Measurements from ENCODE around the gene SLC22A23.

Gene SLC22A23

GRCh38 chr6:3439961-3440360, 16.9 kb downstream of the SLC22A23 start:
- Mint-ChIP-seq H3K9me3 (no peaks in the 10 kb centered on the region), H3K27ac (no peak overlapping the region), H3K4me1 (peaks cover 16% of the 10 kb centered on the region), H3K4me3 (no peak overlapping the region), H3K27me3 (no peaks in the 10 kb centered on the region), H3K36me3 (peaks cover 12% of the 10 kb centered on the region)

GRCh38 chr6:3438190-3439167, 18.4 kb downstream of the SLC22A23 start:
- Mint-ChIP-seq H3K9me3 (no peaks in the 10 kb centered on the region), H3K27ac (no peak overlapping the region), H3K27me3 (no peaks in the 10 kb centered on the region), H3K4me1 (peaks cover 7% of the 10 kb centered on the region), H3K36me3 (peaks cover 10% of the 10 kb centered on the region), H3K4me3 (no peak overlapping the region)

GRCh38 chr6:3433005-3433404, 23.8 kb downstream of the SLC22A23 start:
- no peak overlapping the region for H3K4me3 Mint-ChIP-seq
- no peaks in the 10 kb centered on the region for H3K27me3 Mint-ChIP-seq
- peaks cover 8% of the 10 kb centered on the region for H3K36me3 Mint-ChIP-seq
- H3K9me3 Mint-ChIP-seq: no peaks in the 10 kb centered on the region
- H3K27ac Mint-ChIP-seq: no peak overlapping the region
- H3K4me1 Mint-ChIP-seq: no peaks in the 10 kb centered on the region

GRCh38 chr6:3432416-3432815, 24.4 kb downstream of the SLC22A23 start:
- Mint-ChIP-seq H3K27me3 (no peaks in the 10 kb centered on the region), H3K4me3 (no peak overlapping the region), H3K4me1 (no peaks in the 10 kb centered on the region), H3K27ac (no peak overlapping the region), H3K36me3 (peaks cover 7% of the 10 kb centered on the region), H3K9me3 (no peaks in the 10 kb centered on the region)

DNA sequence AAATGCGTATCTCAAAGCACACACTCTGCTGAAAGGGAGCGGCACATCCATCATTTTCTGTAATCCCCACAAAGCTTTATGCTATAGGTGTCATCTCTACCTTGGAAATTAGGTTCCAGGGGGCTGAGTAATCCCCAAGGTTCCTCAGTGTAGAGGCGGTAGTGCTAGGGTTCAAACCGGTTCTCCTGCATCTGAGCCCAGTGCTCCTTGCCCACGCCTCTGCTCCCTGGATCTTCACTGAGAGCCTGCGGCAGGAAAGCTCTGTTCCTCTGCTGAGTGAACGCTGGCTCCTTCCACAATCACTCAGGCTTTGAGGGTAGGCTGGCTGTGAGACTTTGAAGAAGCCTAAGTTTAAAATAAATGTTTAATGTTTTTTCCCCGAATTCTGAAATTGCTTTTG, 24.9 kb downstream of the SLC22A23 start:
- Mint-ChIP-seq H3K27ac (no peak overlapping the region), H3K4me3 (no peak overlapping the region), H3K9me3 (no peaks in the 10 kb centered on the region), H3K4me1 (no peaks in the 10 kb centered on the region), H3K27me3 (no peaks in the 10 kb centered on the region), H3K36me3 (peaks cover 6% of the 10 kb centered on the region)

DNA sequence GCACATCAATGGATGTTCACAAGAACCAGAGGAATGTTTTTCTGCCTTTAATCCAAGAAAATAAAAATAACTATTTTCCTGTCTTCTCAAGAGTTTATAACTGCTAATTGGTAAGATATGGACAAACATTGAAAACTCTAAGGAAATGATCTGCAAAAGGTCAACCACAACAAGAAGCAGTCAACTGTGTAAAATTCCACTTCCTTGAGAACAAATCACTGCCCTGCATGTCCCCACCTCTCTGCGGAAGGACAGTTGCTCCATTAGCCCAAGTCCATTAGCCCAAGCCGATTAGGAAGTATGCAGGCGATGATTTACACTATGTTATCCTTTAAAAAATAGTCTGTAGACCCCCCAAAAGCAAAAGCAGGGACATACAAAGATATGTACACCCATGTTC, 27.6 kb downstream of the SLC22A23 start:
- Mint-ChIP-seq H3K9me3 (no peaks in the 10 kb centered on the region), H3K4me3 (no peak overlapping the region), H3K27ac (no peak overlapping the region), H3K27me3 (no peaks in the 10 kb centered on the region), H3K4me1 (peaks cover under 1% of the 10 kb centered on the region), H3K36me3 (peaks cover 3% of the 10 kb centered on the region)

DNA sequence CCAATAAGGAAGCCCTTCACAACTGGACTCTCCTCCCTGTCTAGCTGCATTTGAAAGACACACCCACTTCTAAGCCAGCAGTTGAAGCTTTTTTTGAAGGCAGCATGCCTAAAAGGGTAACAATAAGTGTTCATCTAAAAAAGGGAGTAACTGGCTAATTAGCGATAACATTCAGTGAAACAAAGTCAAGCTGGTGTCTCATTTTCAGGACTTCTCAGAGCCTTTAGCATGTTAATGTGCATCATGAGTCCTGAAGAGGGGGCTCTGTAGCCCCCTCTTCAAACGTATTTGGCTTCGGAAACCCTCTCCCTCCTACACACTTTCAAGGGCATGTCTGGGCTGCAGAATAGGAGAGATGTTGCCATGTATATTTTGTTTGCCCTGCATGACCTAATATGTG, 28.1 kb downstream of the SLC22A23 start:
- H3K4me3 Mint-ChIP-seq: no peak overlapping the region

DNA sequence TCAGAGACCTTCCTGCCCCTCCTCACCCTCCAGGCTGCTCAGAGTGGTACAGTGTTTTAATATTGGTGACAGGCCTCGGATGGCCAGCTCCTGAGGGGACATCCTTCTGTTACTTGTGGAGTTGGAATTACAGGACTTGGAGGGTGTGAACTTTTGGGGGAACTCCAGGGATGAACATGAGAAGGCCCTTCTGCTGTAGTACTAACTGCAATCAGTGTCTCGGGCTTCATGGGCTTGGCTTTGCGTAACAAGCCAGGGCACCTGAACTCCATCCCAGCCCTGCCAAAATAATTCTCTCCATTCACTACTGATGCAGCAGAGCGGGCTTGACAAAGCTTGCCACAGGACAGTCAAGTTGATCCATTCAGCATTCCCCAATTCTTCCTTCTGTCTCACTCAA, 28.6 kb downstream of the SLC22A23 start:
- Mint-ChIP-seq H3K4me3 (no peak overlapping the region), H3K9me3 (no peaks in the 10 kb centered on the region), H3K27ac (no peak overlapping the region), H3K4me1 (peaks cover 5% of the 10 kb centered on the region), H3K27me3 (no peaks in the 10 kb centered on the region), H3K36me3 (peaks cover 3% of the 10 kb centered on the region)

More for the DNA sequence above, 28.1 kb downstream of the SLC22A23 start:
- H3K27ac Mint-ChIP-seq: no peak overlapping the region
- no peaks in the 10 kb centered on the region for H3K27me3 Mint-ChIP-seq
- no peaks in the 10 kb centered on the region for H3K9me3 Mint-ChIP-seq
- H3K4me1 Mint-ChIP-seq: peaks cover 3% of the 10 kb centered on the region
- H3K36me3 Mint-ChIP-seq: peaks cover 3% of the 10 kb centered on the region

DNA sequence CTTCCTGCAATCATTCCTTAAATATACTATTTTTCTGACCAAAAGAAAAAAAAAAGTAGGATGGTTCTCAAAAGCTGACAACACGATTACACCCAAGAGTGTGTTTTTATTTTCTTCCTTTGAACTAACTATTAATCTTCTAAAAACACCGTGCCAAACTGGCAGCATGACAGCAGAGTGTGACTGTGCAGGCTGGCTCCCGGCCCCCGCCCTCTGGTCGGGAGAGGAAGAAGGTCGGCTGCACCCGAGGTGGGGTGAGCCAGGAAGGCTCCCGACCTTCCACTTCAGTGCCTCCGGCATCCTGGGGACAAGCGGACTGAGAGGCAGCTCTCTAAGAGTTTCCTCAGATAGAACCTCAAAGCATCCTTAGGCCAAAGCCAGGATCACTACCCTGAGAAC, 29.2 kb downstream of the SLC22A23 start:
- Mint-ChIP-seq H3K4me1 (peaks cover 10% of the 10 kb centered on the region), H3K27me3 (no peaks in the 10 kb centered on the region), H3K4me3 (no peak overlapping the region), H3K27ac (no peak overlapping the region), H3K9me3 (no peaks in the 10 kb centered on the region), H3K36me3 (peaks cover 3% of the 10 kb centered on the region)

DNA sequence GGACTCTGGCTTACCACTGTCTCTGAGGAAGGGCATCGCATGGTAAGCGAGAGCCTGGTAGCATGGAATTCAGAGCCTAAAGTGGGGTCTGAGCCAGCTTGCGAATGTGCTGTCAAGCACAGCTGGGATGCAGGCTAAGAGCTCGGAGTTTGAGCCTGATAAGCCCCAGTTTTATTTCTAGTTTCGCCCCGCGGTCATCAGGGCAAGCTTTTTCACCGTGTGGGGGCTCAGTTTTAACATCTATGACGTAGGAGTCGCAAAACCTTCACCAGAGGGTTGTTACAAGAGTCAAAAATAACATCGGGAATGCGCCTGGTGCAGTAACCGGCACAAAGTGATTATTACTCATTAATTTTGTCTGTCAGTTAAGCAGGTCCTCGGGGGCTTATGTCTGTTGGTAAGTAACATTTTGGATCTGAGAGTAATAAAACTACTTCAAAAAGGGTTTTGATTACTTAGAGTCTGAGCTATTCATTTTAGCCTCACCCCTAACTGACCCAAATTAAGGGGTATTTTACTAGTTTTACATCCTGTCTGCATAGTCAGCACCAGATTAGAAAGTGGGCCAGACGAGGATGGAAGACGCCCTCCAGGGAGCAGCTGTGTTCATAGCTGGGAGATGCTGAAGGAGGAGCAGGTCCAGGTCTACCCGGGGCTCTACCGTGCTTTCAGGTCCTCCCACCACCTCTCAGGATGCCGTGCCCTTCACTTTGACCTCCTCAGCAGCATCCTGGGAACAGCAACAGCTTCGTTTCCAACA, 29.7 kb downstream of the SLC22A23 start:
- H3K9me3 Mint-ChIP-seq: no peaks in the 10 kb centered on the region
- H3K36me3 Mint-ChIP-seq: peaks cover 3% of the 10 kb centered on the region
- H3K4me1 Mint-ChIP-seq: peaks cover 13% of the 10 kb centered on the region
- H3K27ac Mint-ChIP-seq: peak overlapping the region; percentile 17
- no peak overlapping the region for H3K4me3 Mint-ChIP-seq
- H3K27me3 Mint-ChIP-seq: no peaks in the 10 kb centered on the region

- H3K9me3 Mint-ChIP-seq: no peaks in the 10 kb centered on the region
These were observed 30.5 kb downstream of the SLC22A23 start for GRCh38 chr6:3426091-3426926.

GRCh38 chr6:3425574-3425973, 31.3 kb downstream of the SLC22A23 start:
- Mint-ChIP-seq H3K36me3 (peaks cover 3% of the 10 kb centered on the region), H3K9me3 (no peaks in the 10 kb centered on the region), H3K27me3 (no peaks in the 10 kb centered on the region), H3K27ac (no peak overlapping the region), H3K4me3 (no peak overlapping the region), H3K4me1 (peaks cover 13% of the 10 kb centered on the region)

More at GRCh38 chr6:3426091-3426926, 30.5 kb downstream of the SLC22A23 start:
- Mint-ChIP-seq H3K4me1 (peaks cover 13% of the 10 kb centered on the region), H3K36me3 (peaks cover 3% of the 10 kb centered on the region), H3K4me3 (no peak overlapping the region), H3K27ac (no peak overlapping the region), H3K27me3 (no peaks in the 10 kb centered on the region)

DNA sequence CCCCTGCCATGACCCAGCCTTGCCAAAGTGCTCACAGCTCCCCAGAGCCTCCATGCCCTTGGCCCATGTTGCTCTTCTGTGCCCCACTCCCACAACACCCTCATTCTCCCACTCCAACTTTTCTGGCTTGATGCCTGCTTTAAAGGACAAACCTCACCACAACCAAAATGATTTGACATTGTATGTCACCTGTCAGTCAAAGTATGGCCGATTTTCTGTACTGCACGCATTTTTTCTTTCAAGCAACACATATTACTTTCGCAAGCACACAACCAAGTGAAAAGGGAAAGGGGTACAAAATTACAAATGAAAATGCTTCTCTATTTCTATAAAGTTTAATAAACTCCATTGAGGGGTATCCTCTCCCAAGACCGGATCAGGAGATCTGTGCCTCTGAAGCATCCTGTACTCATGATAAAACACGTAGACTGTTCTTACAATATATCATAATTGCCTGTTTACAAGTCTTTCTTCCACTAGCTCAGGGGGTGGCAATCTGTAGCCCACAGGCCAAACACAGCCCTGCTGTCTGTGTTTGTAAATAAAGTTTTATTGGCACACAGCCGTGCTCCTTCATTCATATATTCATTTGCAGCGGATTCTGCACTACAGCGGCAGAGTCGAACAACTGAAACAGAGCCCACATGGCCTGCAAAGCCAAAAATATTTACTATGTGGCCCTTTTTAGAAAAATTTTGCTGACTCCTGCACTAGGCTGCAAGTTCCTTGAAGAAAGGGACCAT, 32.5 kb downstream of the SLC22A23 start:
- Mint-ChIP-seq H3K27me3 (no peaks in the 10 kb centered on the region), H3K36me3 (no peaks in the 10 kb centered on the region), H3K4me3 (no peak overlapping the region), H3K27ac (no peak overlapping the region), H3K4me1 (peaks cover 13% of the 10 kb centered on the region), H3K9me3 (no peaks in the 10 kb centered on the region)

DNA sequence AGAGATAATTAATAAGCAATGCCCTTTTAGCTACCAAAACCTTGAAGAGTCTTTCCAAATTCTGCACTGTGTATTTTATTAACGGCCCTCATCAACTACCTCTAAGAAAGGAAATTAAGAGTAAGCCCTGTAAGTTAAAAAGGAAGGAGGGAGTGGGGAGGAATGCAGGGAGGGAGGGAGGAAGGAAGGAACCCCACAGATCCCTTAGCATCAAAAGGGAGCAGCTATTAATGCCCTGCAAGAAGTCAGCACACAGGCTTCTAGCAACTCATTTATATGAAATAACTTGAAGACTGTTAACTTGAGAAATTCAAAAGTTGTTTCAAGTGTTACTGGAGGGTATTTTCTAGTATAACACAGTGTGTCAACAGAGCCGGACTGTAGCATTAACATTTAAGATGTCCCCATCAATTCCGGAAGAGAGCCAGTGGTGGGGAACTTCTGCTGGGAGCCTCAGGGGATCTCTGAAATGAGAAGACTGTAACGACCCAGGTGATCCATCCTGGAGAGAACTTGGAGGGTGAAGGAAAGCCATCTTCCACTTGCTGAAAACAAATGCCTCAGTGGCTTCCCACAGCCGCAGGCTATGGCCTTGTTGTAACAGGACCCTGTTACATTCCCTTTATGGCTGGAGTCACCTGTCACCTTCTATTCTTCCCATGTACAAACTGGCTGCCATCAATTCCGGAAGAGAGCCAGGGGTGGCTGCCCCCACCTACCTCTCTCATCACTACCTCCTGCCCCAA, 33.2 kb downstream of the SLC22A23 start:
- Mint-ChIP-seq H3K36me3 (no peaks in the 10 kb centered on the region), H3K27ac (no peak overlapping the region), H3K27me3 (no peaks in the 10 kb centered on the region), H3K4me3 (no peak overlapping the region), H3K4me1 (peaks cover 13% of the 10 kb centered on the region), H3K9me3 (no peaks in the 10 kb centered on the region)
